Neural cell (in vitro differentiated cells): ENCODE data around the gene VARS2. TPM values are rescaled to one million over a fixed set of nuclear protein-coding genes. Genes with fewer than 3 reads are reported as not detected.

Source experiments
- H2AFZ ChIP-seq: fragments of 200-600, 300-800 bp; sonication (generic), shearing (Covaris generic); 2 replicates; pipeline ENCODE4 v1.6.0; 2014; ENCODE audit warnings: low read depth, mild to moderate bottlenecking, antibody characterized with exemption, low read length, moderate library complexity
- H3F3A ChIP-seq: fragments of 200-600 bp; shearing (Covaris generic); 2 replicates; pipeline ENCODE4 v1.6.1; 2016; ENCODE audit warnings: mild to moderate bottlenecking, moderate library complexity, mixed read lengths, antibody characterized with exemption, low read length; ENCODE audit not compliant: insufficient read depth, poor library complexity, severe bottlenecking
- H3K27ac ChIP-seq: fragments of 200-600, 300-800 bp; sonication (generic), shearing (Covaris generic); 2 replicates; pipeline ENCODE4 v1.5.1; 2014; ENCODE audit warnings: mild to moderate bottlenecking, low read length, moderate library complexity
- H3K27me3 ChIP-seq: fragments of 300-800, 200-600 bp; sonication (generic), shearing (Covaris generic); 2 replicates; pipeline ENCODE4 v1.6.0; 2014; ENCODE audit warnings: mild to moderate bottlenecking, low read depth, low read length, moderate library complexity; ENCODE audit not compliant: insufficient read depth
- H3K36me3 ChIP-seq: fragments of 300-800, 200-600 bp; sonication (generic), shearing (Covaris generic); 2 replicates; pipeline ENCODE4 v1.5.1; 2014; ENCODE audit warnings: mild to moderate bottlenecking, antibody characterized with exemption, low read length, moderate library complexity; ENCODE audit not compliant: insufficient read depth
- H3K4me2 ChIP-seq: fragments of 300-800, 200-600 bp; sonication (generic), shearing (Covaris generic); 2 replicates; pipeline ENCODE4 v1.6.0; 2014; ENCODE audit warnings: mild to moderate bottlenecking, low read length
- H3K4me3 ChIP-seq: fragments of 300-800, 200-600 bp; sonication (generic), shearing (Covaris generic); 2 replicates; pipeline ENCODE4 v1.5.1; 2014; ENCODE audit warnings: mild to moderate bottlenecking, low read length, moderate library complexity
- H3K79me2 ChIP-seq: fragments of 200-600 bp; shearing (Covaris generic); replicated peaks from 2 replicates; pipeline ENCODE4 v1.6.0; 2014; ENCODE audit warnings: mild to moderate bottlenecking, low read length, moderate library complexity; ENCODE audit not compliant: insufficient read depth
- H3K9ac ChIP-seq: fragments of 300-800, 200-600 bp; sonication (generic), shearing (Covaris generic); 2 replicates; pipeline ENCODE4 v1.6.1; 2016; ENCODE audit warnings: mild to moderate bottlenecking, low read length, mixed read lengths
- H3K9me2 ChIP-seq: fragments of 200-600 bp; shearing (Covaris generic); 2 replicates; pipeline ENCODE4 v1.6.1; 2016; ENCODE audit warnings: mild to moderate bottlenecking, low read length, mixed read lengths; ENCODE audit not compliant: insufficient read depth
- H3K9me3 ChIP-seq: fragments of 200-600, 300-800 bp; sonication (generic), shearing (Covaris generic); 2 replicates; pipeline ENCODE4 v1.6.1; 2016; ENCODE audit warnings: mild to moderate bottlenecking, mixed run types, low read length, moderate library complexity, mixed read lengths
- H4K20me1 ChIP-seq: fragments of 200-600 bp; shearing (Covaris generic); 2 replicates; pipeline ENCODE4 v1.6.1; 2016; ENCODE audit warnings: mild to moderate bottlenecking, mixed run types; ENCODE audit not compliant: insufficient read depth
- EP300 ChIP-seq: fragments of 450-650 bp; conservative IDR thresholded peaks from 2 replicates; pipeline ENCODE4 v1.6.1; 2014; ENCODE audit warnings: antibody characterized with exemption, mild to moderate bottlenecking, moderate library complexity; ENCODE audit not compliant: poor library complexity, severe bottlenecking
- EZH2 ChIP-seq: fragments of 200-600, 300-800 bp; shearing (Covaris generic), sonication (generic); IDR thresholded peaks from 2 replicates; pipeline ENCODE4 v1.6.1; 2014; ENCODE audit warnings: antibody characterized with exemption, low read length, borderline replicate concordance, mild to moderate bottlenecking; ENCODE audit not compliant: insufficient read depth, poor library complexity, severe bottlenecking
- MXI1 ChIP-seq: fragments of 450-650 bp; conservative IDR thresholded peaks from 2 replicates; pipeline ENCODE4 v1.6.1; 2014; ENCODE audit warnings: antibody characterized with exemption, mild to moderate bottlenecking; ENCODE audit not compliant: poor library complexity, severe bottlenecking
- POLR2AphosphoS5 ChIP-seq: IDR thresholded peaks from 2 replicates; pipeline ENCODE4 v1.6.1; 2012
- RAD21 ChIP-seq: fragments of 450-650 bp; conservative IDR thresholded peaks from 2 replicates; pipeline ENCODE4 v1.6.1; 2014; ENCODE audit warnings: antibody characterized with exemption, mild to moderate bottlenecking, moderate library complexity
- SMC3 ChIP-seq: fragments of 450-650 bp; conservative IDR thresholded peaks from 2 replicates; pipeline ENCODE4 v1.6.1; 2014; ENCODE audit warnings: antibody characterized with exemption, mild to moderate bottlenecking, moderate library complexity; ENCODE audit not compliant: poor library complexity
- TAF1 ChIP-seq: IDR thresholded peaks from 2 replicates; pipeline ENCODE4 v1.6.1; 2012; ENCODE audit warnings: low read depth
- polyA plus RNA-seq: library from polyadenylated mRNA; depleted of rRNA; stranded (reverse); fragments of >200 nt; gene quantifications from 2 replicates; pipeline ENCODE4 v1.2.3, GENCODE V29; 2014
- TF ChIP-seq, protein P1 (sequence below): fragments of 450-650 bp; IDR thresholded peaks from 2 replicates; pipeline ENCODE4 v1.5.1; 2014; ENCODE audit warnings: antibody characterized with exemption, mild to moderate bottlenecking, moderate library complexity; ENCODE audit not compliant: poor library complexity, severe bottlenecking
- TF ChIP-seq, protein P2 (sequence below): IDR thresholded peaks from 2 replicates; pipeline ENCODE4 v1.6.1; 2012; ENCODE audit warnings: borderline replicate concordance

The VARS2 gene
- polyA plus RNA-seq, 1 donor from 2014 or later: 93.4 TPM

DNA sequence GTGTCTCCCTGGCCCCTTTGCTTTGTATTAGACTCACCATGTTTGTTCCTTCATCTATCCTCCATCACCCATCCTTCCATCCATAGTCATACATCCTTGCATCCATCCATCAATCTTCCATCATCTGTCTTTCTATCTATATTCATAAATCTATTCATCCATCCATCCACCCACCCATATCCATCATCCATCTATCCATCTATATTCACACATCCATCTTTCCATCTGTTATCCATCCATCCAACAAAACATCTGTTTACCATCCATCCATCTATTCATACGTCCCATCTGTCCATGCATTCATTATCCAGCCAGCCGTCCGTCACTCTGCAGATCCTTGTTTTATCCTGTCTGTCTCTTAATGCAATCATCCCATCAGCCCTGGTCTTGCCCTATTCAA lies 19.1 kb upstream of the VARS2 start:
- Histone ChIP-seq H3K36me3 (peaks cover 9% of the 10 kb centered on the region), H3K79me2 (peaks cover 16% of the 10 kb centered on the region), H3K9me2 (no peaks in the 10 kb centered on the region), H3K27ac (no peak overlapping the region), H3K4me2 (no peak overlapping the region), H3F3A (no peaks in the 10 kb centered on the region), H3K4me3 (no peak overlapping the region), H3K27me3 (no peaks in the 10 kb centered on the region), H3K9me3 (no peaks in the 10 kb centered on the region), H2AFZ (no peak overlapping the region), H4K20me1 (no peaks in the 10 kb centered on the region), H3K9ac (no peak overlapping the region)
- TF ChIP-seq, protein P1, sequence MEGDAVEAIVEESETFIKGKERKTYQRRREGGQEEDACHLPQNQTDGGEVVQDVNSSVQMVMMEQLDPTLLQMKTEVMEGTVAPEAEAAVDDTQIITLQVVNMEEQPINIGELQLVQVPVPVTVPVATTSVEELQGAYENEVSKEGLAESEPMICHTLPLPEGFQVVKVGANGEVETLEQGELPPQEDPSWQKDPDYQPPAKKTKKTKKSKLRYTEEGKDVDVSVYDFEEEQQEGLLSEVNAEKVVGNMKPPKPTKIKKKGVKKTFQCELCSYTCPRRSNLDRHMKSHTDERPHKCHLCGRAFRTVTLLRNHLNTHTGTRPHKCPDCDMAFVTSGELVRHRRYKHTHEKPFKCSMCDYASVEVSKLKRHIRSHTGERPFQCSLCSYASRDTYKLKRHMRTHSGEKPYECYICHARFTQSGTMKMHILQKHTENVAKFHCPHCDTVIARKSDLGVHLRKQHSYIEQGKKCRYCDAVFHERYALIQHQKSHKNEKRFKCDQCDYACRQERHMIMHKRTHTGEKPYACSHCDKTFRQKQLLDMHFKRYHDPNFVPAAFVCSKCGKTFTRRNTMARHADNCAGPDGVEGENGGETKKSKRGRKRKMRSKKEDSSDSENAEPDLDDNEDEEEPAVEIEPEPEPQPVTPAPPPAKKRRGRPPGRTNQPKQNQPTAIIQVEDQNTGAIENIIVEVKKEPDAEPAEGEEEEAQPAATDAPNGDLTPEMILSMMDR: no peak
- TF ChIP-seq EZH2: no peak
- no peak for TF ChIP-seq MXI1
- no peak for TF ChIP-seq TAF1
- TF ChIP-seq EP300: no peak
- no peak for TF ChIP-seq RAD21
- TF ChIP-seq POLR2AphosphoS5: no peak
- TF ChIP-seq, protein P2, sequence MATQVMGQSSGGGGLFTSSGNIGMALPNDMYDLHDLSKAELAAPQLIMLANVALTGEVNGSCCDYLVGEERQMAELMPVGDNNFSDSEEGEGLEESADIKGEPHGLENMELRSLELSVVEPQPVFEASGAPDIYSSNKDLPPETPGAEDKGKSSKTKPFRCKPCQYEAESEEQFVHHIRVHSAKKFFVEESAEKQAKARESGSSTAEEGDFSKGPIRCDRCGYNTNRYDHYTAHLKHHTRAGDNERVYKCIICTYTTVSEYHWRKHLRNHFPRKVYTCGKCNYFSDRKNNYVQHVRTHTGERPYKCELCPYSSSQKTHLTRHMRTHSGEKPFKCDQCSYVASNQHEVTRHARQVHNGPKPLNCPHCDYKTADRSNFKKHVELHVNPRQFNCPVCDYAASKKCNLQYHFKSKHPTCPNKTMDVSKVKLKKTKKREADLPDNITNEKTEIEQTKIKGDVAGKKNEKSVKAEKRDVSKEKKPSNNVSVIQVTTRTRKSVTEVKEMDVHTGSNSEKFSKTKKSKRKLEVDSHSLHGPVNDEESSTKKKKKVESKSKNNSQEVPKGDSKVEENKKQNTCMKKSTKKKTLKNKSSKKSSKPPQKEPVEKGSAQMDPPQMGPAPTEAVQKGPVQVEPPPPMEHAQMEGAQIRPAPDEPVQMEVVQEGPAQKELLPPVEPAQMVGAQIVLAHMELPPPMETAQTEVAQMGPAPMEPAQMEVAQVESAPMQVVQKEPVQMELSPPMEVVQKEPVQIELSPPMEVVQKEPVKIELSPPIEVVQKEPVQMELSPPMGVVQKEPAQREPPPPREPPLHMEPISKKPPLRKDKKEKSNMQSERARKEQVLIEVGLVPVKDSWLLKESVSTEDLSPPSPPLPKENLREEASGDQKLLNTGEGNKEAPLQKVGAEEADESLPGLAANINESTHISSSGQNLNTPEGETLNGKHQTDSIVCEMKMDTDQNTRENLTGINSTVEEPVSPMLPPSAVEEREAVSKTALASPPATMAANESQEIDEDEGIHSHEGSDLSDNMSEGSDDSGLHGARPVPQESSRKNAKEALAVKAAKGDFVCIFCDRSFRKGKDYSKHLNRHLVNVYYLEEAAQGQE: no peak
- TF ChIP-seq SMC3: no peak

DNA sequence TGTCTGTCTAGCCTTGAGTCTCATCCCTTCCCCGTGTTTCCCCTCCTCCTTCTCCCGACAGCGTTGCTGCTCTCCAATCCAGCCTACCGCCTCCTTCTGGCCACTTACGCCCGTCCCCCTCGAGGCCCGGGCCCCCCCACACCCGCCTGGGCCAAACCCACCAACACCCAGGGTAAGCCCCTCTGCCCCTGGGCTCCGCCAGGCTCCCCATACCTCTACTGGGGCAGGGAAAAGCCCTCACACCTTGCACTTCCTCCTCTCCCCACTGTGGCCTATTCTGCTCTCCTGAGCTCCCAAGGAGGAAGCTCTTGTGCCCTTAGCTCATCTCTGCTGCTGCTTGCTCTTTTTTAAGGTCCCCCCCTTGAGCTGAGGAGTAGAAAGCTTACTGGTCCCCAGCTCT lies 18.7 kb upstream of the VARS2 start:
- no peak overlapping the region for H3K9ac ChIP-seq
- no peak overlapping the region for H3K4me3 ChIP-seq
- no peak overlapping the region for H2AFZ ChIP-seq
- no peaks in the 10 kb centered on the region for H3K27me3 ChIP-seq
- peaks cover 5% of the 10 kb centered on the region for H3K36me3 ChIP-seq
- H3K9me2 ChIP-seq: no peaks in the 10 kb centered on the region
- TF ChIP-seq, protein P1: no peak
- TF ChIP-seq TAF1: no peak
- TF ChIP-seq EP300: no peak
- H3K4me2 ChIP-seq: no peak overlapping the region
- peaks cover 12% of the 10 kb centered on the region for H3K79me2 ChIP-seq
- H4K20me1 ChIP-seq: no peaks in the 10 kb centered on the region
- H3K9me3 ChIP-seq: no peaks in the 10 kb centered on the region
- no peaks in the 10 kb centered on the region for H3F3A ChIP-seq
- no peak overlapping the region for H3K27ac ChIP-seq
